Heart left ventricle (tissue), 16 donors: ENCODE measurements around the gene HUNK. TPM values are rescaled to one million over a fixed set of nuclear protein-coding genes. Genes with fewer than 3 reads are reported as not detected.

Experiments used
- ATAC-seq, 4 donors: fragments of 200-7000 bp; cut with Tn5 transposase; one replicate each; pipeline ENCODE4 v1.9.1; 2020 to 2022; ENCODE audit warnings: moderate library complexity in 4 of 4, mild to moderate bottlenecking in 3 of 4, moderate number of reproducible peaks in 1 of 4
- DNase-seq, 5 donors: peaks; one replicate each; pipeline ENCODE4 v3.0.0-alpha.2; 2020
- H3K27ac ChIP-seq, 12 donors: fragments of 200-600 bp; sonication (generic) in 4 of 12; one replicate each; pipeline versions ENCODE4 v1.5.0 to v1.8.0; 2016 to 2022; ENCODE audit warnings: mild to moderate bottlenecking in 2 of 12
- H3K27me3 ChIP-seq, 9 donors: fragments of 200-600 bp; sonication (generic) in 2 of 9; one replicate each; pipeline versions ENCODE4 v1.5.1 to v1.8.0; 2016 to 2022; ENCODE audit warnings: mild to moderate bottlenecking in 3 of 9
- H3K36me3 ChIP-seq, 9 donors: fragments of 200-600 bp; sonication (generic) in 2 of 9; one replicate each; pipeline versions ENCODE4 v1.5.0 to v1.8.0; 2018 to 2022; ENCODE audit warnings: mild to moderate bottlenecking in 2 of 9
- H3K4me1 ChIP-seq, 12 donors: fragments of 200-600 bp; sonication (generic) in 4 of 12; one replicate each; pipeline versions ENCODE4 v1.5.0 to v1.8.0; 2016 to 2022; ENCODE audit warnings: mild to moderate bottlenecking in 3 of 12
- H3K4me3 ChIP-seq, 12 donors: fragments of 200-600 bp; sonication (generic) in 4 of 12; one replicate each; pipeline versions ENCODE4 v1.5.0 to v1.8.0; 2017 to 2022; ENCODE audit warnings: mild to moderate bottlenecking in 9 of 12, moderate library complexity in 4 of 12
- H3K9me3 ChIP-seq, 12 donors: fragments of 200-600 bp; sonication (generic) in 4 of 12; one replicate each; pipeline versions ENCODE4 v1.5.0 to v1.8.0; 2016 to 2022; ENCODE audit warnings: mild to moderate bottlenecking in 1 of 12
- CTCF ChIP-seq, 12 donors: fragments of 200-600 bp; sonication (generic) in 4 of 12; IDR thresholded peaks; one replicate each; pipeline versions ENCODE4 v1.5.0 to v1.8.0; 2018 to 2022; ENCODE audit warnings: antibody characterized with exemption in 12 of 12, mild to moderate bottlenecking in 5 of 12
- POLR2A ChIP-seq, 2 donors: fragments of 450-650 bp; IDR thresholded peaks; one replicate each; pipeline ENCODE4 v1.6.1; 2017; ENCODE audit warnings: antibody characterized with exemption in 2 of 2, mild to moderate bottlenecking in 2 of 2, moderate library complexity in 2 of 2
- WGBS, 4 donors: extraction: QIAGEN DNeasy Blood & Tissue Kit in 2 of 4; methylation state at CpG; one replicate each; pipeline versions ENCODE4 v1.1.5 to v1.1.7; 2013 to 2018; 5-methylcytosine and 5-hydroxymethylcytosine counted together
- intact Hi-C, 10 donors: fragments of 100-400 bp; cut with DNase I; formaldehyde crosslinking; loops; one replicate each; pipeline versions ENCODE4 v1.11.1 to v1.14.2; 2022
- polyA plus RNA-seq, 2 donors: library from polyadenylated mRNA; stranded (reverse); fragments of 200-250 nt; gene quantifications; one replicate each; pipeline ENCODE4 v1.2.3, GENCODE V29; 2013
- total RNA-seq, 9 donors: library from RNA; depleted of rRNA in 2 of 9; stranded (reverse); fragments of >200 nt in 2 of 9; fragmentation: NEBNext Ultra II Directional in 3 of 9; extraction: Animal tissue kit (Norgen Biotek cat#: 25700) in 3 of 9; gene quantifications; one replicate each; pipeline versions ENCODE4 v1.1.0 to v1.2.4, GENCODE V29; 2016 to 2023
- donor health status: ischemic (EF 13 %, LVEDD 7.1; RV severe dilation, severe dysfunction).
- donor health status: healthy with polysubstance abuse.
- donor health status: DM: no; HTN: yes; CAD: no.
- donor health status: DM: no; HTN: no; CAD: no.
- donor health status: ischemic (EF 25% LVEDD 6.9; RV normal size, moderate dysfunction).
- donor health status: ischemic (EF 25% LVEDD 5.7; RV mildly dilated, moderate dysfunction).
- donor health status: healthy.
- donor health status: DM: yes; HTN: yes; CAD: no.
- donor health status: ischemic (EF 35%, LVEDD 5.7; RV mildly dilated, moderate dysfunction).
- donor health status: nonischemic (EF 11% LVEDD 7.7; RV severe dilation, severe dysfunction).
- donor health status: DM: yes; HTN: yes; CAD: no.
- donor health status: PGD.
- donor health status: ischemic (EF 29% LVEDD 5.4; RV normal size, mild dysfunction).
- donor health status: nonischemic (EF 23%, LVEDD 6.1; RV moderate dilation, normal function).

The HUNK gene
- total and polyA plus RNA-seq, 11 donors = 0.02 to 1.4 (median 0.22) TPM

- intact Hi-C loops = no loop called here
- Histone ChIP-seq H3K36me3 (no peaks in the 10 kb centered on the region), H3K27ac (no peak overlapping the region), H3K9me3 (peaks cover 0 to 4% (median 0%) of the 10 kb centered on the region in 12 donors), H3K4me3 (no peak overlapping the region), H3K4me1 (peaks cover 0 to under 1% (median 0%) of the 10 kb centered on the region in 12 donors), H3K27me3 (peaks cover 0 to 5% (median 0%) of the 10 kb centered on the region in 9 donors)
- TF ChIP-seq POLR2A (IDR thresholded peaks at IDR 0.05) (no peak), CTCF (IDR thresholded peaks at IDR 0.05) (no peak)
- ATAC-seq (no peak), DNase-seq (no peak)
- WGBS, 4 donors = 62 to 76% (median 75%) methylated on average over 4 of the region's 4 CpGs
Observed at GRCh38 chr21:31914472-31914871, 41.7 kb downstream of the HUNK start.

GRCh38 chr21:31915566-31915965, 42.7 kb downstream of the HUNK start:
- ATAC-seq = no peak
- DNase-seq = no peak
- TF ChIP-seq POLR2A (IDR thresholded peaks at IDR 0.05) (no peak), CTCF (IDR thresholded peaks at IDR 0.05) (no peak)
- intact Hi-C loops = no loop called here
- 71 to 79% (median 76%) methylated on average over 3 of the region's 3 CpGs for WGBS, 4 donors
- H3K9me3 ChIP-seq = peaks cover 0 to 10% (median 0%) of the 10 kb centered on the region in 12 donors
- no peaks in the 10 kb centered on the region for H3K27me3 ChIP-seq
- H3K4me1 ChIP-seq = no peaks in the 10 kb centered on the region
- H3K36me3 ChIP-seq = no peaks in the 10 kb centered on the region
- H3K4me3 ChIP-seq = no peak overlapping the region
- no peak overlapping the region for H3K27ac ChIP-seq

- TF ChIP-seq CTCF (IDR thresholded peaks at IDR 0.05) (no peak), POLR2A (IDR thresholded peaks at IDR 0.05) (no peak)
- Histone ChIP-seq H3K27me3 (no peaks in the 10 kb centered on the region), H3K9me3 (peaks cover 0 to 10% (median 0%) of the 10 kb centered on the region in 12 donors), H3K4me3 (no peak overlapping the region), H3K4me1 (no peaks in the 10 kb centered on the region), H3K27ac (no peak overlapping the region), H3K36me3 (no peaks in the 10 kb centered on the region)
- intact Hi-C loops = no loop called here
- WGBS, 4 donors = 89 to 90% (median 90%) methylated on average over 7 of the region's 7 CpGs
- no peak for ATAC-seq
- DNase-seq = no peak
Observed at GRCh38 chr21:31917108-31917507, 44.3 kb downstream of the HUNK start.

DNA sequence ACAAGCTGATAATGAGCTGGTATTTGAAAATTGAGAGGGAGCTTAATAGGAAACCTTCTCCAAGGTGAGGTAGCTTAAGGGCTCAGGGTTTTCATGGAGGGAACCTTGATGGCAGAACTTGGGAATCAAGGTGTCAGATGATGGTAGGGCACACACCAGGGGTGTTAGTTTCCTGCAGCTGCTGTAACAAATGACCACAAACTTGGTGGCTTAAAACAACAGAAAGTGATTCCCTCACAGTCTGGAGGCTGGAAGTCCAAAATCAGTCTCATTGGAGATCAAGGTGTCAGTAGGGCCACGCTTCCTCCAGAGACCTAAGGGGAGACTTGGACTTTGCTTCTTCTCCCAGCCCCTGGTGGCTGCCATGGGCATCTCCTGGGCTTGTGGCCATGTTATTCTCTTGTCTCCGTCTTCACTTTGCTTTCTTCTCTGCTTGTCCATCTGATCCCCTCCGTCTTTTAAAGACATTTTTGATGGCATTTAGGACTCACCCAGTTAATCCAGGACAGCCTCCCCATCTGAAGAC, 45.5 kb downstream of the HUNK start:
- no peaks in the 10 kb centered on the region for H3K4me1 ChIP-seq
- TF ChIP-seq CTCF (IDR thresholded peaks at IDR 0.05) = no peak
- TF ChIP-seq POLR2A (IDR thresholded peaks at IDR 0.05) = no peak
- DNase-seq = no peak
- 94 to 97% (median 96%) methylated on average over 3 of the region's 3 CpGs for WGBS, 4 donors
- peaks cover 0 to 10% (median 0%) of the 10 kb centered on the region in 12 donors for H3K9me3 ChIP-seq
- intact Hi-C loops = no loop called here
- no peaks in the 10 kb centered on the region for H3K27me3 ChIP-seq
- H3K27ac ChIP-seq = no peak overlapping the region
- H3K36me3 ChIP-seq = no peaks in the 10 kb centered on the region
- no peak overlapping the region for H3K4me3 ChIP-seq
- ATAC-seq = no peak
